ENCODE measurements around the gene FGD4. TPM values are rescaled to one million over a fixed set of nuclear protein-coding genes. Genes with fewer than 3 reads are reported as not detected.
"Not testable (repeated sequence)": the region's sequence is repeated elsewhere in the genome, so short reads cannot be mapped to it uniquely, and the experiment has no call there.

FGD4 gene
- total RNA-seq, 1 experiment from 2014 or later: 31.6 TPM

- Mint-ChIP-seq H3K36me3 (ENCODE audit: insufficient read depth, unreplicated experiment) (peaks cover 8% of the 10 kb centered on the region), H3K9me3 (ENCODE audit: unreplicated experiment) (no peaks in the 10 kb centered on the region), H3K4me1 (ENCODE audit: low read depth, unreplicated experiment) (no peaks in the 10 kb centered on the region), H3K27ac (ENCODE audit: unreplicated experiment) (no peak overlapping the region), H3K4me3 (ENCODE audit: unreplicated experiment) (no peak overlapping the region), H3K27me3 (ENCODE audit: insufficient read depth, unreplicated experiment) (no peaks in the 10 kb centered on the region)
- BruUV-seq (replicated peaks): no TSS peak
- Histone ChIP-seq H3K36me3 (ENCODE audit: control insufficient read depth, insufficient read depth, low read length) (no peaks in the 10 kb centered on the region), H3K4me1 (no peaks in the 10 kb centered on the region), H3K27me3 (replicated peaks; ENCODE audit: control insufficient read depth, insufficient read depth, low read length) (no peaks in the 10 kb centered on the region), H3K9me3 (no peaks in the 10 kb centered on the region), H3K4me3 (ENCODE audit: low read depth, low read length) (no peak overlapping the region)
- intact Hi-C loops (cut with micrococcal nuclease; ENCODE audit: unreplicated experiment): no loop called here
- CTCF ChIA-PET: no interaction called here
- no peak for DNase-seq
- no peak for TF ChIP-seq CTCF (IDR thresholded peaks at IDR 0.05; ENCODE audit: insufficient read depth in 1 of 2, low read depth in 1 of 2, low read length in 1 of 2, severe bottlenecking in 1 of 2, unreplicated experiment in 1 of 2)
- POLR2A ChIA-PET: no interaction called here
Measured at GRCh38 chr12:32522331-32523221, 123.2 kb downstream of the FGD4 start.

DNA sequence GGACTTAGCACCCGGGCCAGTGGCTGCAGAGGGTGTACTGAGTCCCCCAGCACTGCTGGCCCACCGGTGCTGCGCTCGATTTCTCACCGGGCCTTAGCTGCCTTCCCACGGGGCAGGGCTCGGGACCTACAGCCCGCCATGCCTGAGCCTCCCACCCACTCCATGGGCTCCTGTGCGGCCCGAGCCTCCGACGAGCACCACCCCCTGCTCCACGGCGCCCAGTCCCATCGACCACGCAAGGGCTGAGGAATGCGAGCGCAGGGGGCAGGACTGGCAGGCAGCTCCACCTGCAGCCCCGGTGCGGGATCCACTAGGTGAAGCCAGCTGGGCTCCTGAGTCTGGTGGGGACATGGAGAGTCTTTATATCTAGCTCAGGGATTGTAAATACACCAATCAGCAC, 126.4 kb downstream of the FGD4 start:
- H3K27ac Mint-ChIP-seq (ENCODE audit: unreplicated experiment); H3K4me3 ChIP-seq (ENCODE audit: low read depth, low read length); CTCF ChIA-PET; H3K9me3 Mint-ChIP-seq (ENCODE audit: unreplicated experiment); DNase-seq; intact Hi-C loops (cut with micrococcal nuclease; ENCODE audit: unreplicated experiment); POLR2A ChIA-PET; H3K27me3 ChIP-seq (replicated peaks; ENCODE audit: control insufficient read depth, insufficient read depth, low read length); H3K36me3 ChIP-seq (ENCODE audit: control insufficient read depth, insufficient read depth, low read length); BruUV-seq (replicated peaks); H3K27me3 Mint-ChIP-seq (ENCODE audit: insufficient read depth, unreplicated experiment); H3K9me3 ChIP-seq; H3K4me1 ChIP-seq; H3K4me1 Mint-ChIP-seq (ENCODE audit: low read depth, unreplicated experiment); H3K4me3 Mint-ChIP-seq (ENCODE audit: unreplicated experiment): not testable (repeated sequence)
- H3K36me3 Mint-ChIP-seq (ENCODE audit: insufficient read depth, unreplicated experiment): peaks cover 15% of the 10 kb centered on the region

- POLR2A ChIA-PET; H3K27ac Mint-ChIP-seq (ENCODE audit: unreplicated experiment); H3K36me3 ChIP-seq (ENCODE audit: control insufficient read depth, insufficient read depth, low read length); H3K9me3 Mint-ChIP-seq (ENCODE audit: unreplicated experiment); DNase-seq; BruUV-seq (replicated peaks); H3K4me1 Mint-ChIP-seq (ENCODE audit: low read depth, unreplicated experiment); H3K4me3 Mint-ChIP-seq (ENCODE audit: unreplicated experiment); H3K4me3 ChIP-seq (ENCODE audit: low read depth, low read length); H3K9me3 ChIP-seq; CTCF ChIA-PET; intact Hi-C loops (cut with micrococcal nuclease; ENCODE audit: unreplicated experiment); H3K27me3 Mint-ChIP-seq (ENCODE audit: insufficient read depth, unreplicated experiment); H3K27me3 ChIP-seq (replicated peaks; ENCODE audit: control insufficient read depth, insufficient read depth, low read length); H3K4me1 ChIP-seq: not testable (repeated sequence)
- peaks cover 15% of the 10 kb centered on the region for H3K36me3 Mint-ChIP-seq (ENCODE audit: insufficient read depth, unreplicated experiment)
Measured at GRCh38 chr12:32526343-32526742, 127.0 kb downstream of the FGD4 start.

GRCh38 chr12:32532422-32532821, 133.1 kb downstream of the FGD4 start:
- Mint-ChIP-seq H3K9me3 (ENCODE audit: unreplicated experiment) (no peaks in the 10 kb centered on the region), H3K27ac (ENCODE audit: unreplicated experiment) (no peak overlapping the region), H3K4me3 (ENCODE audit: unreplicated experiment) (peak overlapping the region; percentile 20), H3K27me3 (ENCODE audit: insufficient read depth, unreplicated experiment) (no peaks in the 10 kb centered on the region), H3K36me3 (ENCODE audit: insufficient read depth, unreplicated experiment) (peaks cover 7% of the 10 kb centered on the region), H3K4me1 (ENCODE audit: low read depth, unreplicated experiment) (peaks cover 36% of the 10 kb centered on the region)
- H3K27me3 ChIP-seq (replicated peaks; ENCODE audit: control insufficient read depth, insufficient read depth, low read length): no peaks in the 10 kb centered on the region
- DNase-seq: no peak
- peaks cover 44% of the 10 kb centered on the region for H3K4me1 ChIP-seq
- ChIA-PET POLR2A (interaction anchor here (0.6 to 0.7 kb wide), 3 partner anchors 72 to 153 kb away, joined by 3 to 5 read pairs (median 3); partner anchors contain the start of gene FGD4), CTCF (interaction anchor here (0.9 kb wide), 1 partner anchor 11 kb away, joined by 3 read pairs; no protein-coding TSS in a partner anchor)
- H3K9me3 ChIP-seq: no peaks in the 10 kb centered on the region
- H3K36me3 ChIP-seq (ENCODE audit: control insufficient read depth, insufficient read depth, low read length): 0 out of 2 replicates have a peak, but pooled peaks cover 2% of the 10 kb centered on the region
- no peak overlapping the region for H3K4me3 ChIP-seq (ENCODE audit: low read depth, low read length)
- no TSS peak for BruUV-seq (replicated peaks)
- intact Hi-C loops (cut with micrococcal nuclease; ENCODE audit: unreplicated experiment): loop anchor here (10.0 kb wide), 1 partner anchor 122 kb away; no protein-coding TSS in a partner anchor
- TF ChIP-seq CTCF (IDR thresholded peaks at IDR 0.05; ENCODE audit: insufficient read depth in 1 of 2, low read depth in 1 of 2, low read length in 1 of 2, severe bottlenecking in 1 of 2, unreplicated experiment in 1 of 2): no peak

Measured in Caco-2 (cell line).